ENCODE results near the gene GSC2.

DNA sequence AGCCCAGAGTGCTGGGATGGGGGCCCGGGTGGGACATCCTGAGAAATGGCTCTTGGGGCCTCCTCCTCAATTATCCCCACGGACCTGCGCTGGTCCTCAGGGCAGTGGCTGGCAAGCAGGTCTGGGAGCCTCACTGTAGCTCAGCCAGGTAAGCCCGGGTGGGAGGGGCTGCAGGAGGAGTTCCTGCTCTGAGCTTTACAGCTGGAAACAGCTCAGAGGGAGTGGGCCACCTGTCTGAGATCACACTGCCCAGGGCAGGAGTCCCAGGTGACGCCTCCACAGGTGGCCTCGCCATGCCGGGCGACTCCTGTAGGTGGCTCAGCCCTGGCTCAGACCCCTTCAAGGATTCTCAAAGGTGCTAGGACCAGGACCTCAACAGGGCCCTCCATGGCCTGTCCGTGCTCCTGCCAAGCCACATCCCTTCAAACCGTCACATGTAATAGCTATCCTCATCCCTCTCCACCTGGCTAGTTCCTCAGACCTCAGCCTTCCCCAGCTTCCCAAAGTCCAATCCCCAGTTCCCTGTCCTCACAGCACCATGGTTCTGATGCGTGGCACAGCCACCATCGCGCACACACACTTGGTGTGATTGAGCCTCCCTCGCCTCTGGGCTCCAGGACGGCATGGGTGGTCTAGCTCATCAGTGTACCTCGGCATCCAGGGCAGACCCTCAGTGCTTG lies 22.6 kb downstream of the GSC2 start:
- TF ChIP-seq EP300 (IDR thresholded peaks at IDR 0.05), result no peak
- TF ChIP-seq POLR2A (IDR thresholded peaks at IDR 0.05), result no peak

Measured in upper lobe of left lung (tissue), 4 donors.